T-cell (primary cell): ENCODE measurements around the gene SLCO2B1. TPM values are rescaled to one million over a fixed set of nuclear protein-coding genes. Genes with fewer than 3 reads are reported as not detected.
A peak's percentile ranks its signal among the peaks of the same experiment; 100 is the strongest.
"Not testable (repeated sequence)": the region's sequence is repeated elsewhere in the genome, so short reads cannot be mapped to it uniquely, and the experiment has no call there.

Experiments used
- ATAC-seq, 4 experiments: fragments of 200-7000 bp in 3 of 4; fragments of 150-1000 bp in 1 of 4; cut with Tn5 transposase; replicated peaks in 1 of 4; 1 replicate in 3 of 4; 2 replicates in 1 of 4; pipeline ENCODE4 v1.10.0; 2021; ENCODE audit warnings: moderate library complexity in 3 of 4, mild to moderate bottlenecking in 2 of 4, moderate number of reproducible peaks in 1 of 4
- CTCF ChIA-PET, 2 donors: fragments of 300-600 bp; sonication (Branson Sonifier 250); formaldehyde crosslinking; loops; one replicate each; lab custom pipeline; 2022; ENCODE audit warnings: antibody characterized with exemption in 2 of 2; lab: Charles Lee
- POLR2A ChIA-PET, 2 donors: fragments of 300-600 bp; sonication (Branson Sonifier 250); formaldehyde crosslinking; loops; one replicate each; lab custom pipeline; 2022; ENCODE audit warnings: antibody characterized with exemption in 2 of 2; lab: Charles Lee
- DNase-seq, 35 experiments: peaks; one replicate each; pipeline versions ENCODE4 v3.0.0 to v3.0.0-alpha.2; 2013 to 2023
- H3K27ac ChIP-seq: one replicate; pipeline ENCODE4 v1.5.1; 2013; ENCODE audit warnings: low read length
- H3K27me3 ChIP-seq, 2 experiments: replicated peaks in 1 of 2; 1 replicate in 1 of 2; 2 replicates in 1 of 2; pipeline versions ENCODE4 v1.6.1 to v1.7.0; 2013; ENCODE audit warnings: low read length in 1 of 2, mixed read lengths in 1 of 2; ENCODE audit not compliant: control insufficient read depth in 2 of 2, insufficient read depth in 2 of 2; ENCODE audit errors: extremely low read depth in 1 of 2
- H3K36me3 ChIP-seq, 2 donors: 1 replicate in 1 of 2; 2 replicates in 1 of 2; pipeline versions ENCODE4 v1.6.1 to v1.7.0; 2013; ENCODE audit warnings: low read length in 1 of 2; ENCODE audit not compliant: control insufficient read depth in 2 of 2, insufficient read depth in 1 of 2; ENCODE audit errors: extremely low read depth in 1 of 2
- H3K4me1 ChIP-seq, 2 experiments: 1 replicate in 1 of 2; 2 replicates in 1 of 2; pipeline versions ENCODE4 v1.6.1 to v1.7.0; 2013; ENCODE audit warnings: low read length in 2 of 2, mixed read lengths in 1 of 2; ENCODE audit not compliant: insufficient read depth in 2 of 2, control insufficient read depth in 1 of 2; ENCODE audit errors: extremely low read depth in 1 of 2
- H3K4me3 ChIP-seq, 2 donors: 1 replicate in 1 of 2; 2 replicates in 1 of 2; pipeline versions ENCODE4 v1.5.1 to v1.7.0; 2013; ENCODE audit warnings: mild to moderate bottlenecking in 2 of 2, low read length in 1 of 2, moderate library complexity in 1 of 2; ENCODE audit not compliant: control insufficient read depth in 1 of 2; ENCODE audit errors: extremely low read depth in 1 of 2
- H3K9me3 ChIP-seq: 2 replicates; pipeline ENCODE4 v1.7.0; 2013
- H3K27ac Mint-ChIP-seq, 2 donors: one replicate each; pipeline ENCODE4 v1.8.0; 2020 to 2021; ENCODE audit warnings: mild to moderate bottlenecking in 2 of 2, mixed read lengths in 2 of 2
- H3K27me3 Mint-ChIP-seq, 2 donors: one replicate each; pipeline ENCODE4 v1.8.0; 2021 to 2022; ENCODE audit warnings: mixed read lengths in 2 of 2
- H3K36me3 Mint-ChIP-seq: one replicate; pipeline ENCODE4 v1.8.0; 2021; ENCODE audit warnings: mixed read lengths
- H3K4me1 Mint-ChIP-seq, 3 donors: one replicate each; pipeline ENCODE4 v1.8.0; 2020 to 2022; ENCODE audit warnings: mixed read lengths in 3 of 3, mild to moderate bottlenecking in 1 of 3
- H3K4me3 Mint-ChIP-seq, 3 donors: one replicate each; pipeline ENCODE4 v1.8.0; 2020 to 2022; ENCODE audit warnings: mild to moderate bottlenecking in 3 of 3, mixed read lengths in 3 of 3, moderate library complexity in 3 of 3
- H3K9me3 Mint-ChIP-seq, 3 donors: one replicate each; pipeline ENCODE4 v1.8.0; 2020 to 2022; ENCODE audit warnings: mixed read lengths in 3 of 3
- WGBS: methylation state at CpG from one replicate; pipeline ENCODE4 v1.1.5; 2013; ENCODE audit warnings: missing lambda C conversion rate; ENCODE audit not compliant: insufficient coverage; 5-methylcytosine and 5-hydroxymethylcytosine counted together
- total RNA-seq, 35 experiments: library from RNA in 6 of 35; stranded (reverse) in 6 of 35; fragments of 120-200 nt in 1 of 35; gene quantifications; one replicate each; pipeline versions ENCODE4 v1.2.1 to v1.2.4 and lab custom pipeline; 2013 to 2026

Gene SLCO2B1
- total RNA-seq (under 1 TPM in 3 of 5 donors, not detected in 2; 0.55 to 0.79 (median 0.63) TPM), total RNA-seq (lab: John Stamatoyannopoulos, UW) (0 to 6.5 (median 0) reads per million in 29 experiments)
- total RNA-seq (2013), result not detected

GRCh38 chr11:75150879-75151278 lies at the start of gene SLCO2B1:
TSS of gene SLCO2B1 (plus strand) at chr11:75151107. CDS start at chr11:75151382, 275 bp downstream.
- ATAC-seq (no peak), DNase-seq (no peak)
- POLR2A ChIA-PET, result no interaction called here
- peaks cover 0 to 19% of the 10 kb centered on the region in 2 experiments for H3K27me3 ChIP-seq
- no peaks in the 10 kb centered on the region for H3K36me3 ChIP-seq
- H3K9me3 Mint-ChIP-seq, result no peaks in the 10 kb centered on the region
- no peak within 1 kb of the TSS for H3K4me3 ChIP-seq
- WGBS, result 70% methylated on average over 3 of the region's 4 CpGs
- no peaks in the 10 kb centered on the region for H3K36me3 Mint-ChIP-seq
- no peak within 1 kb of the TSS for H3K27ac ChIP-seq
- CTCF ChIA-PET, result interaction anchor here in 1 of 2 donors (0.6 kb wide), 1 partner anchor 108 kb away, joined by 3 read pairs; no protein-coding TSS in a partner anchor
- no peaks in the 10 kb centered on the region for H3K9me3 ChIP-seq
- no peaks in the 10 kb centered on the region for H3K4me1 Mint-ChIP-seq
- H3K4me1 ChIP-seq, result no peaks in the 10 kb centered on the region
- no peak within 1 kb of the TSS for H3K27ac Mint-ChIP-seq
- peaks cover 10 to 11% of the 10 kb centered on the region in 2 donors for H3K27me3 Mint-ChIP-seq
- H3K4me3 Mint-ChIP-seq, result no peak within 1 kb of the TSS

- WGBS, result 70% methylated on average over 2 of the region's 8 CpGs
- no peak for ATAC-seq
- no peaks in the 10 kb centered on the region for H3K4me1 ChIP-seq
Observed at GRCh38 chr11:75101424-75102128, 49.3 kb upstream of the SLCO2B1 start.

GRCh38 chr11:75103380-75104026 lies 47.4 kb upstream of the SLCO2B1 start:
- no peak overlapping the region for H3K4me3 ChIP-seq
- no peaks in the 10 kb centered on the region for H3K4me1 ChIP-seq
- ATAC-seq (no peak), DNase-seq (no peak)
- H3K27ac ChIP-seq, result no peak overlapping the region
- no peak overlapping the region for H3K27ac Mint-ChIP-seq
- no peaks in the 10 kb centered on the region for H3K9me3 Mint-ChIP-seq
- POLR2A ChIA-PET, result interaction anchor here in 1 of 2 donors (0.7 kb wide), 1 partner anchor 341 kb away, joined by 7 read pairs; no protein-coding TSS in a partner anchor
- H3K4me1 Mint-ChIP-seq, result no peaks in the 10 kb centered on the region
- no peaks in the 10 kb centered on the region for H3K9me3 ChIP-seq
- peaks cover 4 to 13% of the 10 kb centered on the region in 2 experiments for H3K27me3 ChIP-seq
- H3K27me3 Mint-ChIP-seq, result peaks cover 28 to 36% of the 10 kb centered on the region in 2 donors
- 14% methylated on average over 1 of the region's 5 CpGs for whole genome bisulfite sequencing
- H3K36me3 Mint-ChIP-seq, result no peaks in the 10 kb centered on the region
- CTCF ChIA-PET, result no interaction called here
- no peaks in the 10 kb centered on the region for H3K36me3 ChIP-seq
- H3K4me3 Mint-ChIP-seq, result no peak overlapping the region

More at GRCh38 chr11:75101424-75102128, 49.3 kb upstream of the SLCO2B1 start:
- DNase-seq, result no peak
- POLR2A ChIA-PET, result no interaction called here
- Mint-ChIP-seq H3K4me1 (no peaks in the 10 kb centered on the region), H3K4me3 (no peak overlapping the region), H3K27ac (no peak overlapping the region), H3K36me3 (no peaks in the 10 kb centered on the region), H3K27me3 (peaks cover 31 to 39% of the 10 kb centered on the region in 2 donors), H3K9me3 (no peaks in the 10 kb centered on the region)
- CTCF ChIA-PET, result no interaction called here
- H3K4me3 ChIP-seq, result no peak overlapping the region
- H3K9me3 ChIP-seq, result no peaks in the 10 kb centered on the region
- no peaks in the 10 kb centered on the region for H3K36me3 ChIP-seq
- H3K27ac ChIP-seq, result no peak overlapping the region
- peaks cover 4 to 16% of the 10 kb centered on the region in 2 experiments for H3K27me3 ChIP-seq

- Histone ChIP-seq H3K27ac (no peak overlapping the region), H3K27me3 (peaks cover 4 to 13% of the 10 kb centered on the region in 2 experiments), H3K4me1 (no peaks in the 10 kb centered on the region), H3K4me3 (no peak overlapping the region), H3K36me3 (no peaks in the 10 kb centered on the region), H3K9me3 (no peaks in the 10 kb centered on the region)
- Mint-ChIP-seq H3K4me1 (no peaks in the 10 kb centered on the region), H3K9me3 (peaks cover 0 to 3% (median 0%) of the 10 kb centered on the region in 3 donors), H3K27ac (no peak overlapping the region), H3K27me3 (peaks cover 32 to 35% of the 10 kb centered on the region in 2 donors), H3K36me3 (no peaks in the 10 kb centered on the region), H3K4me3 (no peak overlapping the region)
- ChIA-PET POLR2A (interaction anchor here in 1 of 2 donors (0.7 kb wide), 1 partner anchor 53 kb away, joined by 10 read pairs; no protein-coding TSS in a partner anchor), CTCF (no interaction called here)
- ATAC-seq (no peak), DNase-seq (no peak)
- 69% methylated on average over 6 of the region's 9 CpGs for WGBS
Observed at GRCh38 chr11:75105462-75105925, 45.4 kb upstream of the SLCO2B1 start.

- H3K4me3 ChIP-seq, H3K27ac Mint-ChIP-seq, H3K27ac ChIP-seq, CTCF ChIA-PET, H3K36me3 ChIP-seq, H3K4me3 Mint-ChIP-seq, DNase-seq, H3K9me3 ChIP-seq, H3K4me1 Mint-ChIP-seq, H3K4me1 ChIP-seq, H3K9me3 Mint-ChIP-seq, H3K36me3 Mint-ChIP-seq, ATAC-seq: not testable (repeated sequence)
- peaks cover 36 to 37% of the 10 kb centered on the region in 2 donors for H3K27me3 Mint-ChIP-seq
- whole genome bisulfite sequencing, result no CpG with 5 or more reads among the region's 2 CpGs
- peaks cover 4 to 13% of the 10 kb centered on the region in 2 experiments for H3K27me3 ChIP-seq
- POLR2A ChIA-PET, result interaction anchor here in 1 of 2 donors (0.7 kb wide), 1 partner anchor 52 kb away, joined by 10 read pairs; no protein-coding TSS in a partner anchor
Observed at GRCh38 chr11:75105967-75106681, 44.8 kb upstream of the SLCO2B1 start.

GRCh38 chr11:75107187-75107586 lies 43.7 kb upstream of the SLCO2B1 start:
- Mint-ChIP-seq H3K4me3 (no peak overlapping the region), H3K9me3 (peaks cover 4 to 10% (median 7%) of the 10 kb centered on the region in 3 donors), H3K27ac (peak overlapping the region in 1 of 2 donors; percentile 46), H3K27me3 (peaks cover 31 to 37% of the 10 kb centered on the region in 2 donors), H3K36me3 (peaks cover 6% of the 10 kb centered on the region), H3K4me1 (no peaks in the 10 kb centered on the region)
- DNase-seq, result no peak
- CTCF ChIA-PET, result no interaction called here
- Histone ChIP-seq H3K4me1 (no peaks in the 10 kb centered on the region), H3K27me3 (peaks cover 0 to 15% of the 10 kb centered on the region in 2 experiments), H3K27ac (no peak overlapping the region), H3K9me3 (no peaks in the 10 kb centered on the region), H3K4me3 (no peak overlapping the region), H3K36me3 (no peaks in the 10 kb centered on the region)
- ATAC-seq, result no peak
- no CpG with 5 or more reads among the region's 4 CpGs for WGBS
- POLR2A ChIA-PET, result no interaction called here
